ENCODE data around the gene CARD8.

Gene CARD8

DNA sequence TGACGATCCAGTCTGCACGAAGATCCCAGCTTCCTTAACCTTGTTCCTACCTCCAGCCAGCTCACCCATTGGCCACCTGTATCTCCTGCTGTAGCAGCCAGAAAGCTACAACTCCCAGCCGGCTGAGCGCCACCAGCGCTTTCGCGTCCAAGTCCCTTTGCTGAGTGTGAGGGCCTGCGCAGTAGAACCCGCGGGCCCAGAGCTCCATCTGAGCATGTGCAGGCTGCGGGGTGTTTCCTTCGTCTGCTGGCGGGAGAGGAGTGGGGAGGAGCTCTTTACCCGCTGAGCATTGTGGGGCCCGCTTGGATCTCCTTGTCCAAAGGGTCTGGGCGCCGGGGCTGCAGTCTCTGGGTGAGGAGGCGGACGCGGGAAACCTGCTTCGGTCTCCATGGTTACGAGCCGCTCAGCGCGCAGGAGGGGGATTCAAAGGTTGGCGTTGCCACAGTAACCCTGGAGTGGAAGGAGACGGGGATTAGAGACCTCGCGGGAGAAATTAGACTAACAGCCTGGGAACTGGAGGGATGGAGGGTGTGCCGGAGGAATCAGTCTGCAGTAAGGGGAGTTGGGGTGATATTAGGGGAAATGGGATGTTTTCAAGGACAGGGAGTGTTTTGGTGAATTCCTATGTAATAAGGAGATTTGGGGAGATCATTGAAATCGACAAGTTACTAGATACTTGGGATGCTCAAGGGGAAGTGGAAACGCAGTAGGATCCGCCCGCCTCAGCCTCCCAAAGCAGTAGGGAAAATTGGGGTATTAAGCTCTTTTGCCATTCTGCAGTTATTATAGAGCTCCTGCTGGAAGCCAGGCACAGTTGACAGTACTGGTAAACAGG is 51.7 kb downstream of the CARD8 start:
- H3K9ac ChIP-seq = peak overlapping the region; percentile 7
- H3K4me2 ChIP-seq (ENCODE audit: low read length) = peak overlapping the region; percentile 56
- no peaks in the 10 kb centered on the region for H3K27me3 ChIP-seq (ENCODE audit: control insufficient read depth, insufficient read depth, low read length)
- peak overlapping the region; percentile 69 for H3K4me3 ChIP-seq (ENCODE audit: low read depth, low read length)
- H2AFZ ChIP-seq = peak overlapping the region; percentile 95
- peak overlapping the region; percentile 65 for H3K27ac ChIP-seq
- no peaks in the 10 kb centered on the region for H3K4me1 ChIP-seq
- no peaks in the 10 kb centered on the region for H3K36me3 ChIP-seq (ENCODE audit: control insufficient read depth, insufficient read depth, low read length)
- TF ChIP-seq, protein P1, sequence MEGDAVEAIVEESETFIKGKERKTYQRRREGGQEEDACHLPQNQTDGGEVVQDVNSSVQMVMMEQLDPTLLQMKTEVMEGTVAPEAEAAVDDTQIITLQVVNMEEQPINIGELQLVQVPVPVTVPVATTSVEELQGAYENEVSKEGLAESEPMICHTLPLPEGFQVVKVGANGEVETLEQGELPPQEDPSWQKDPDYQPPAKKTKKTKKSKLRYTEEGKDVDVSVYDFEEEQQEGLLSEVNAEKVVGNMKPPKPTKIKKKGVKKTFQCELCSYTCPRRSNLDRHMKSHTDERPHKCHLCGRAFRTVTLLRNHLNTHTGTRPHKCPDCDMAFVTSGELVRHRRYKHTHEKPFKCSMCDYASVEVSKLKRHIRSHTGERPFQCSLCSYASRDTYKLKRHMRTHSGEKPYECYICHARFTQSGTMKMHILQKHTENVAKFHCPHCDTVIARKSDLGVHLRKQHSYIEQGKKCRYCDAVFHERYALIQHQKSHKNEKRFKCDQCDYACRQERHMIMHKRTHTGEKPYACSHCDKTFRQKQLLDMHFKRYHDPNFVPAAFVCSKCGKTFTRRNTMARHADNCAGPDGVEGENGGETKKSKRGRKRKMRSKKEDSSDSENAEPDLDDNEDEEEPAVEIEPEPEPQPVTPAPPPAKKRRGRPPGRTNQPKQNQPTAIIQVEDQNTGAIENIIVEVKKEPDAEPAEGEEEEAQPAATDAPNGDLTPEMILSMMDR (IDR thresholded peaks at IDR 0.05) = no peak
- no peaks in the 10 kb centered on the region for H3K9me3 ChIP-seq (ENCODE audit: control insufficient read depth, low read length)
- H3K79me2 ChIP-seq = no peaks in the 10 kb centered on the region

DNA sequence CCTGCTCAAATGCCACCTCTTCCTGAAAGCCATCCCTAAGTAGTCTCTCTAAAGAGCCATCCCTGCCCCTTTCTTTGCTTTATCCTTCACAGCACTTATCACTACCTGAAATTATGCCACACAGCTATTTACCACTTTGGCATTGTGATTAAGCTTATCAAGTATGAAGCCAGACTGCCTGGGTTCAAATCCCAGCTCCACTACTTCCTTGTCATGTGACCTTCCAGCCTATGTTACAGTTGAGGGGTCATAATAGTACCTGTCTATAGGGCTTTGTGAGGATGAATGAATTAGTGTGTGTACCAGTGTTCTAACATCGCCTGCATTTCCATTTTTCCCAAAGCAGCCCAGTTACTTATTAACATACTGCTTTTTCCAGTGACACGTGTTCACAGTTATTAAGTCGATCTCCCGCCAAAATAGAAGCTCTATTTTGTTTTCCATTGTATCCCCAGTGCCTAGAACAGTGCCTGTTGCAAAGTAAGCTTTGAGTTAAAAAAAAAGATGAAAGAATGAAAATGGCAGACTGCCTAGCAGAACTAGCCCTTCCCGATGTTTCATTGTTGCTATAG is 52.4 kb downstream of the CARD8 start:
- H2AFZ ChIP-seq = peak overlapping the region; percentile 95
- H3K4me2 ChIP-seq (ENCODE audit: low read length) = peak overlapping the region; percentile 56
- no peak overlapping the region for H3K9ac ChIP-seq
- H3K36me3 ChIP-seq (ENCODE audit: control insufficient read depth, insufficient read depth, low read length) = no peaks in the 10 kb centered on the region
- peak overlapping the region; percentile 65 for H3K27ac ChIP-seq
- no peaks in the 10 kb centered on the region for H3K9me3 ChIP-seq (ENCODE audit: control insufficient read depth, low read length)
- peak overlapping the region; percentile 69 for H3K4me3 ChIP-seq (ENCODE audit: low read depth, low read length)
- no peaks in the 10 kb centered on the region for H3K27me3 ChIP-seq (ENCODE audit: control insufficient read depth, insufficient read depth, low read length)
- TF ChIP-seq, protein P1 (IDR thresholded peaks at IDR 0.05) = no peak
- no peaks in the 10 kb centered on the region for H3K4me1 ChIP-seq
- H3K79me2 ChIP-seq = no peaks in the 10 kb centered on the region

DNA sequence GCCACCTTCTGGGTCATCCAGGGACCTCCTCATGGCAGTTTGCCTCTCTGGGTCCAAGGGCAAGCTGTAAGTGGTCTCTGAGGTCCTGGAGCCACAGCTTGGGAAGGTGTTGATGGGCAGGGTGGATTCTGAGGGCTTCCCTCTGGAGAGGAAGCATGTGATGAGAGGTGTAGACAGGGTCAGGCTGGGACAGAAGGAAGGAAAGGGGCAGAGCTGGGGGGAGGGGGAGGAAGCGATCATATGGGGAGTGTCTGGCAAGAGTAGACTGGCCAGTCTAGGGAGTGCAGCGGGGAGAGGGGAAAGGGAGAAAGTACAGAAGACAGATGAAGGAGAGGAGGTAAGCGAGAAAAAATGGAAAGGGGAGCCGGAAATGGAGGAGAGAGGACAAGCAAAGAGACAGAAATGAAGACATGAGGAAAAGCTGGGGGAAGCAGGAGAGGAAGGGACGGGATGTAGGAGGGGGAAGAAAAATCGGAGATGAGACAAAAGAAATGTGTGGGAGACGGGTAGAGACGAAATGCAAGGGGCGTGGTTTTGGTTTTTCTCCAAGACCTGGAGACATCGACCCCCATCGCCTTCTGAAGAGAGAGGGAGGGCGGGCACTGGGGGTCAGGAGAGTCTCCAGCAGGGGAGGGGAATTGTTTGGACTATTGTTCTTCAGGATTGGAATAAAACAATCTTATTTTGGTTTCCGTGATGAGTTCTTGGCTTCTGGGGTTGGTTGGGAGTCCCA is 58.6 kb downstream of the CARD8 start:
- H2AFZ ChIP-seq = no peak overlapping the region
- H3K4me2 ChIP-seq (ENCODE audit: low read length) = no peak overlapping the region
- no peaks in the 10 kb centered on the region for H3K36me3 ChIP-seq (ENCODE audit: control insufficient read depth, insufficient read depth, low read length)
- H3K27ac ChIP-seq = no peak overlapping the region
- no peaks in the 10 kb centered on the region for H3K79me2 ChIP-seq
- no peak overlapping the region for H3K9ac ChIP-seq
- no peak overlapping the region for H3K4me3 ChIP-seq (ENCODE audit: low read depth, low read length)
- H3K9me3 ChIP-seq (ENCODE audit: control insufficient read depth, low read length) = no peaks in the 10 kb centered on the region
- H3K4me1 ChIP-seq = no peaks in the 10 kb centered on the region
- TF ChIP-seq, protein P1 (IDR thresholded peaks at IDR 0.05) = no peak
- no peaks in the 10 kb centered on the region for H3K27me3 ChIP-seq (ENCODE audit: control insufficient read depth, insufficient read depth, low read length)

DNA sequence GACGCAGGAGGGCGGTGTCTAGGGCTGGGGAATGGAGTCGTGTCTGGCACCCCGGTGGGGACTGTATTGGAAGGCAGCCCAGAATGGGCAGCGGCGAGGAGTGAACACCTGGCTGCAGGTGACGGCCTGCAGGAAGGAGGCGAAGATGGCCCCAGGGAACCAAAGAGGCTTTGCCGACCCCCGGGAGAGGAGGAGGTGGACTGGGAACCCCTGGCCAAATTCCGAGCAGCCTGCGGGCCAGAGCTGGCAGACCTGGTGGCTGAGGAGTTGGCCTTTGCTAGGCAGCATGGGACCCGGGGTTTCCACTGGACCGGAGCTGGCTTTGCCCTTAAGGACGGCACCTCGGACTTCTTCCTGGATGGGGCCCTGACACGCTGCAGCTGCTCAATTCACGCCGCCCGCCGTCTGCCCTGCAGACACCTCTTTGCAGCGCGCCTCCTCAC is 59.4 kb downstream of the CARD8 start:
- no peaks in the 10 kb centered on the region for H3K4me1 ChIP-seq
- no peaks in the 10 kb centered on the region for H3K27me3 ChIP-seq (ENCODE audit: control insufficient read depth, insufficient read depth, low read length)
- no peak overlapping the region for H3K27ac ChIP-seq
- TF ChIP-seq, protein P1 (IDR thresholded peaks at IDR 0.05) = no peak
- H3K36me3 ChIP-seq (ENCODE audit: control insufficient read depth, insufficient read depth, low read length) = no peaks in the 10 kb centered on the region
- no peaks in the 10 kb centered on the region for H3K79me2 ChIP-seq
- H2AFZ ChIP-seq = no peak overlapping the region
- no peak overlapping the region for H3K4me2 ChIP-seq (ENCODE audit: low read length)
- no peak overlapping the region for H3K4me3 ChIP-seq (ENCODE audit: low read depth, low read length)
- H3K9ac ChIP-seq = no peak overlapping the region
- no peaks in the 10 kb centered on the region for H3K9me3 ChIP-seq (ENCODE audit: control insufficient read depth, low read length)
